Renal cortical epithelial cell (primary cell): ENCODE results near the gene WDR90. TPM values are rescaled to one million over a fixed set of nuclear protein-coding genes. Genes with fewer than 3 reads are reported as not detected.
A peak's percentile ranks its signal among the peaks of the same experiment; 100 is the strongest.
"Not testable (repeated sequence)": the region's sequence is repeated elsewhere in the genome, so short reads cannot be mapped to it uniquely, and the experiment has no call there.

Experiments used
- DNase-seq: peaks from one replicate; pipeline ENCODE4 v3.0.0-alpha.2; 2011; ENCODE audit warnings: low read depth
- total RNA-seq: library from RNA; depleted of rRNA; stranded (reverse); fragments of >200 nt; gene quantifications from 2 replicates; pipeline ENCODE4 v1.2.3, GENCODE V29; 2014

The WDR90 gene
- total RNA-seq, 1 donor from 2014 or later: 18.5 TPM

- no peak for DNase-seq
Measured at GRCh38 chr16:689175-689897, 40.2 kb downstream of the WDR90 start.

- not testable (repeated sequence) for DNase-seq
Measured at GRCh38 chr16:691242-691641, 42.1 kb downstream of the WDR90 start.

- no peak for DNase-seq
Measured at GRCh38 chr16:692356-693108, 43.4 kb downstream of the WDR90 start.

GRCh38 chr16:693364-693763 is 44.2 kb downstream of the WDR90 start:
- no peak for DNase-seq

GRCh38 chr16:693766-694165 is 44.6 kb downstream of the WDR90 start:
- DNase-seq: no peak

- DNase-seq: no peak
Measured at GRCh38 chr16:694187-694862, 45.2 kb downstream of the WDR90 start.

- DNase-seq: no peak
Measured at GRCh38 chr16:694863-695354, 45.7 kb downstream of the WDR90 start.

GRCh38 chr16:695355-696089 is 46.4 kb downstream of the WDR90 start:
- DNase-seq: peak; percentile 44

GRCh38 chr16:698911-699671 is 49.9 kb downstream of the WDR90 start:
- DNase-seq: no peak

GRCh38 chr16:700684-701584 is 51.8 kb downstream of the WDR90 start:
- no peak for DNase-seq

- DNase-seq: no peak
Measured at GRCh38 chr16:702341-702740, 53.2 kb downstream of the WDR90 start.

- DNase-seq: no peak
Measured at GRCh38 chr16:703406-703805, 54.2 kb downstream of the WDR90 start.

- DNase-seq: no peak
Measured at GRCh38 chr16:704047-704446, 54.9 kb downstream of the WDR90 start.

GRCh38 chr16:704552-705380 is 55.6 kb downstream of the WDR90 start:
- no peak for DNase-seq

- no peak for DNase-seq
Measured at GRCh38 chr16:705431-706188, 56.4 kb downstream of the WDR90 start, which contains the start of gene FBXL16. TSS of gene FBXL16 (minus strand) at chr16:705801. CDS start at chr16:697405, 8,396 bp downstream.

GRCh38 chr16:706189-707061 is 57.3 kb downstream of the WDR90 start:
- DNase-seq: no peak

GRCh38 chr16:707062-707538 is 57.9 kb downstream of the WDR90 start:
- no peak for DNase-seq
